Measurements from ENCODE around the gene ADGRL1.

DNA sequence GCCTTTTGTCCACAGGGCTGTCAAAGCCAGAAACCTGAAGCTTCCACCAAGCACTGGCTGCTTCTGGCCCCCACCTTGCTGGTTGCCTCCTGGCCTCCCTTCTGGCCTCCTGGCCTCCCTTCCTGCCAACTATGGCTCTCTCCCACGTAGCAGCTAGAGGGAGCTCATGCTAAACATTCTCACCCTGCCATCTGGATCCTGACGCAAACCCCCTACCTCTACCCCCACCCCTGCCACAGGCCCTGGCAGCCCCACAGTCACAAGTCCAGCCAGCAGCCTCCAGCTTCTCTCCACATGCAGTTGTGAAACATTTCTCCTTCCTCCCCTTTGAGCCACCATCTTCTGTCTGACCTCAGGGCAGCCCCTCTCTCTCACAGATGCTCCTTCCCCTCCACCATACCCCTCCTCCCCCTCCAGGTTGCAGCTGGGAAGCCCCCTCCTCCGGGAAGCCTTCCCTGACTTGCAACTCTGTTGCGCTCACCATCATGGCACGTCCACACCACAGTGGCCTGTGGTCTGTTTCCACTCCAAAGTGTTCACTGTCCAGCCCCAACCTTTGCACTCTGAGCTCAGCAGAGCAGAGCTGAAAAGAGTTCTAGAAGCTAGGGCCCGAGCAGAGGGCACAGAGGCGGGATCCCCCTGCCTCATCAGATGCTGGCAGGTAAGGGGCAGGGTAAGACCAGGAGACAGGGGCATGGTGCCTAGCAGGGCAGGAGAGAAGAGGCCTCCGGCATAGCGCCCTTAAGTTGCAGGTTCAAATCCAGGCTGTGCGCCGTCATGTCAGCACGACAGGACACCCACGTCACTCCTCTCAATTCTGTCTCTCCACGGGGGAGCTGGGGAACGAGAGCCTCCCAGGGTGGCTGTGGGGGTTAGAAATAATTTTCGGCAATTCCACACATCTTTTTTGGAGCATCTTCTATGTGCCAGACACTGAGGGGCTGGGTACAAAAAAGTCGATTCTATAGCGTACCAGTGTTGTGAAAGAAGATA is 7.3 kb downstream of the ADGRL1 start:
- TF ChIP-seq JUND (IDR thresholded peaks at IDR 0.05) (no peak), POLR2AphosphoS5 (IDR thresholded peaks at IDR 0.05; ENCODE audit: low read depth, low read length) (no peak)
- TF ChIP-seq, protein P1, sequence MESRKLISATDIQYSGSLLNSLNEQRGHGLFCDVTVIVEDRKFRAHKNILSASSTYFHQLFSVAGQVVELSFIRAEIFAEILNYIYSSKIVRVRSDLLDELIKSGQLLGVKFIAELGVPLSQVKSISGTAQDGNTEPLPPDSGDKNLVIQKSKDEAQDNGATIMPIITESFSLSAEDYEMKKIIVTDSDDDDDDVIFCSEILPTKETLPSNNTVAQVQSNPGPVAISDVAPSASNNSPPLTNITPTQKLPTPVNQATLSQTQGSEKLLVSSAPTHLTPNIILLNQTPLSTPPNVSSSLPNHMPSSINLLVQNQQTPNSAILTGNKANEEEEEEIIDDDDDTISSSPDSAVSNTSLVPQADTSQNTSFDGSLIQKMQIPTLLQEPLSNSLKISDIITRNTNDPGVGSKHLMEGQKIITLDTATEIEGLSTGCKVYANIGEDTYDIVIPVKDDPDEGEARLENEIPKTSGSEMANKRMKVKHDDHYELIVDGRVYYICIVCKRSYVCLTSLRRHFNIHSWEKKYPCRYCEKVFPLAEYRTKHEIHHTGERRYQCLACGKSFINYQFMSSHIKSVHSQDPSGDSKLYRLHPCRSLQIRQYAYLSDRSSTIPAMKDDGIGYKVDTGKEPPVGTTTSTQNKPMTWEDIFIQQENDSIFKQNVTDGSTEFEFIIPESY (IDR thresholded peaks at IDR 0.05; ENCODE audit: borderline replicate concordance, low read depth) = no peak
